Measurements from ENCODE around the gene POT1.

POT1 gene

GRCh38 chr7:124945680-124946079 lies 16.1 kb upstream of the POT1 start:
- no peak overlapping the region for H3K4me3 ChIP-seq (ENCODE audit: low read depth, low read length)
- DNase-seq (ENCODE audit: low read depth): no peak
- TF ChIP-seq, protein P1, sequence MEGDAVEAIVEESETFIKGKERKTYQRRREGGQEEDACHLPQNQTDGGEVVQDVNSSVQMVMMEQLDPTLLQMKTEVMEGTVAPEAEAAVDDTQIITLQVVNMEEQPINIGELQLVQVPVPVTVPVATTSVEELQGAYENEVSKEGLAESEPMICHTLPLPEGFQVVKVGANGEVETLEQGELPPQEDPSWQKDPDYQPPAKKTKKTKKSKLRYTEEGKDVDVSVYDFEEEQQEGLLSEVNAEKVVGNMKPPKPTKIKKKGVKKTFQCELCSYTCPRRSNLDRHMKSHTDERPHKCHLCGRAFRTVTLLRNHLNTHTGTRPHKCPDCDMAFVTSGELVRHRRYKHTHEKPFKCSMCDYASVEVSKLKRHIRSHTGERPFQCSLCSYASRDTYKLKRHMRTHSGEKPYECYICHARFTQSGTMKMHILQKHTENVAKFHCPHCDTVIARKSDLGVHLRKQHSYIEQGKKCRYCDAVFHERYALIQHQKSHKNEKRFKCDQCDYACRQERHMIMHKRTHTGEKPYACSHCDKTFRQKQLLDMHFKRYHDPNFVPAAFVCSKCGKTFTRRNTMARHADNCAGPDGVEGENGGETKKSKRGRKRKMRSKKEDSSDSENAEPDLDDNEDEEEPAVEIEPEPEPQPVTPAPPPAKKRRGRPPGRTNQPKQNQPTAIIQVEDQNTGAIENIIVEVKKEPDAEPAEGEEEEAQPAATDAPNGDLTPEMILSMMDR (IDR thresholded peaks at IDR 0.05; ENCODE audit: insufficient read depth, low read depth, low read length, missing control alignments): no peak

- DNase-seq (ENCODE audit: low read depth): no peak
- TF ChIP-seq, protein P1 (IDR thresholded peaks at IDR 0.05; ENCODE audit: insufficient read depth, low read depth, low read length, missing control alignments): no peak
- no peak overlapping the region for H3K4me3 ChIP-seq (ENCODE audit: low read depth, low read length)
These were observed 13.8 kb upstream of the POT1 start for GRCh38 chr7:124943472-124943871.

DNA sequence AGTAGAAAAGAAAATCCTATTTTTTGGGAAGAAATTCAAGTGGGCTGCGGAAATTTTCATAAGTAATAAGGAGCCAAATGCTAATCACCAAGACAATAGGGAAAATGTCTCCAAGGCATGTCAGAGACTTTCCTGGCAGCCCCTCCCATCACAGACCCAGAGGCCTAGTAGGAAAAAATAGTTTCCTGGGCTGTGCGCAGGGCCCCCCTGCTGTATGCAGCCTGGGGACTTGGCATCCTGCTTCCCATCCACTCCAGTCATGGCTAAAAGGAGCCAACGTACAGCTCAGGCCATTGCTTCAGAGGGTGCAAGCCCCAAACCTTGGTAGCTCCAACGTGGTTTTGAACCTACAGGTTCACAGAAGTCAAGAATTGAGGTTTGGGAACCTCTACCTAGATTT lies 12.8 kb upstream of the POT1 start:
- H3K4me3 ChIP-seq (ENCODE audit: low read depth, low read length): no peak overlapping the region
- DNase-seq (ENCODE audit: low read depth): no peak
- TF ChIP-seq, protein P1 (IDR thresholded peaks at IDR 0.05; ENCODE audit: insufficient read depth, low read depth, low read length, missing control alignments): no peak

DNA sequence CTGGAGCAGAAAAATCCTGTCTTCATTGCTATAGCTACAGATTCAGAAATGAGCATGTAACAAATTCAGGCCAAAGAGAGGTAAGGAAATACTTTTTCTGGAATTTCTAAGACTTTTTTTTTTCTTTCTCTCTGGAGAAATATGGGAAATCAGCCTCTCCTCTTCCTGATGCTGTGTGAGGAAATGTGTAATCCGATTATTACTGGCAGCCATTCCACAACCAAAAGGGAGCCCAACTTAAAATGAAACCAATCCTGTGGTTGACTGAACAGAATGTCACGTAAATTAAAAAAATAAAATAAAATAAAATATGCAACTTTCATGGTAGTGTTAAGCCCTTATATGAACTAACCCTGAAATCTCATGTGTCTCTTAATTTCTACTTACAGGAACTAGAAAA lies 10.7 kb upstream of the POT1 start:
- no peak overlapping the region for H3K4me3 ChIP-seq (ENCODE audit: low read depth, low read length)
- TF ChIP-seq, protein P1 (IDR thresholded peaks at IDR 0.05; ENCODE audit: insufficient read depth, low read depth, low read length, missing control alignments): no peak
- no peak for DNase-seq (ENCODE audit: low read depth)

DNA sequence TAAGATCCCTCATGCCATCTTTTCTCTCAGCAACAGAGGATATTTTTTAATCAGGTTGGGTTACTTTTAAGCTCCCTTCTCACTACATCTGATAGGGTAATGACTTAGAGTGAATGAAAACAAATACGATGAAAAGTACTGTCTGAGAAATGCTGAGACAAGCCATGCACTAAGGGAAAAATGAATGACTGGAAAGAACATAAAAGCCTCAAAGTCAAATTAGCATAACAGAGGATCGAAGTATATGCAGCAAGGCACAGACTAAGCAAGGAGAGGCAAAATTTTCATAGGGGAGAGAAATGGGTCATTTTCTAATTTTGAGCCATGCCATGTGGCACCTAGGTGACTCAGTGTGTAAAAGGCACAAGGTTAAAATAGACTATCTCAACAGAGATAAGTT lies 8.5 kb upstream of the POT1 start:
- no peak for DNase-seq (ENCODE audit: low read depth)
- no peak overlapping the region for H3K4me3 ChIP-seq (ENCODE audit: low read depth, low read length)
- TF ChIP-seq, protein P1 (IDR thresholded peaks at IDR 0.05; ENCODE audit: insufficient read depth, low read depth, low read length, missing control alignments): no peak

DNA sequence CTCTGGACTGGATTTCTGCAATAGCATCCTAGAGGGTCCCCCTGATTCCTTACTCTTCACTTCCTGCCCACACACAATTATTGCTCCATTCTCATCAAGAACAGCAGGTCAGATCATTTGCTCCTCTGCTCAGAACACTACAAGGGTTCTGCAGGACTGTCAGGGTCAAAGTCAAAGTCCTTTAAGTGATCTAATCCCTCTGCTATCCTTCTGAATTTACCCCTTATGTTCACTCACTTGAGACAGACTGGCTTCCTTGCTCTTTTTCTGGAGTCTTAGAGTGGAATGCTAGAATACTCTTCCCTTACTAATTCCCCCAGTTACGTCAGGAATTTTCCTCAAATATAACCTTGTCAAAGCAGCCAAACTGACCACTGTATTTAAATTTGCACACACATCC lies 7.5 kb upstream of the POT1 start:
- TF ChIP-seq, protein P1 (IDR thresholded peaks at IDR 0.05; ENCODE audit: insufficient read depth, low read depth, low read length, missing control alignments): no peak
- H3K4me3 ChIP-seq (ENCODE audit: low read depth, low read length): no peak overlapping the region
- no peak for DNase-seq (ENCODE audit: low read depth)

- H3K4me3 ChIP-seq (ENCODE audit: low read depth, low read length): no peak overlapping the region
- DNase-seq (ENCODE audit: low read depth): no peak
- TF ChIP-seq, protein P1 (IDR thresholded peaks at IDR 0.05; ENCODE audit: insufficient read depth, low read depth, low read length, missing control alignments): no peak
These were observed 5.2 kb upstream of the POT1 start for GRCh38 chr7:124934841-124935240.
